Activated CD8-positive, alpha-beta T cell treated with anti-CD3 and anti-CD28 coated beads for 36 hours (primary cell): ENCODE measurements around the gene KRTAP12-2. TPM values are rescaled to one million over a fixed set of nuclear protein-coding genes. Genes with fewer than 3 reads are reported as not detected.
"Not testable (repeated sequence)": the region's sequence is repeated elsewhere in the genome, so short reads cannot be mapped to it uniquely, and the experiment has no call there.

Experiments used
- ATAC-seq: fragments of 200-7000 bp; cut with Tn5 transposase; one replicate; pipeline ENCODE4 v1.10.0; 2021; ENCODE audit warnings: mild to moderate bottlenecking, moderate library complexity
- CTCF ChIA-PET: fragments of 350-600 bp; sonication (Branson Sonifier 250); formaldehyde crosslinking; loops from one replicate; lab custom pipeline; 2021; ENCODE audit warnings: antibody characterized with exemption; lab: Charles Lee
- POLR2A ChIA-PET: fragments of 350-600 bp; sonication (Branson Sonifier 250); formaldehyde crosslinking; loops from one replicate; lab custom pipeline; 2021; ENCODE audit warnings: antibody characterized with exemption; lab: Charles Lee
- DNase-seq: peaks from one replicate; pipeline ENCODE4 v3.0.0-alpha.2; 2020
- H3K27ac Mint-ChIP-seq: one replicate; pipeline ENCODE4 v1.8.0; 2021; ENCODE audit warnings: mild to moderate bottlenecking, mixed read lengths
- H3K27me3 Mint-ChIP-seq: one replicate; pipeline ENCODE4 v1.8.0; 2021; ENCODE audit warnings: mixed read lengths
- H3K36me3 Mint-ChIP-seq: one replicate; pipeline ENCODE4 v1.8.0; 2021; ENCODE audit warnings: low read depth, mixed read lengths
- H3K4me1 Mint-ChIP-seq: one replicate; pipeline ENCODE4 v1.8.0; 2021; ENCODE audit warnings: low read depth, mixed read lengths
- H3K4me3 Mint-ChIP-seq: one replicate; pipeline ENCODE4 v1.8.0; 2021; ENCODE audit warnings: mild to moderate bottlenecking, moderate library complexity, mixed read lengths
- H3K9me3 Mint-ChIP-seq: one replicate; pipeline ENCODE4 v1.8.0; 2021; ENCODE audit warnings: mixed read lengths
- CTCF ChIP-seq: fragments of 200-600 bp; IDR thresholded peaks from one replicate; pipeline ENCODE4 v1.8.0; 2022; ENCODE audit warnings: antibody characterized with exemption, mild to moderate bottlenecking
- intact Hi-C: fragments of 100-400 bp; cut with micrococcal nuclease; formaldehyde crosslinking; loops from one replicate; pipeline ENCODE4 v1.10.0; 2022
- total RNA-seq, 2 experiments: library from RNA; stranded (reverse); gene quantifications; one replicate each; pipeline ENCODE4 v1.2.3, GENCODE V29; 2021

KRTAP12-2 gene
- total RNA-seq, 2 experiments from 2014 or later = not detected

- intact Hi-C loops = no loop called here
- ChIA-PET CTCF (no interaction called here), POLR2A (no interaction called here)
These were observed 28.5 kb upstream of the KRTAP12-2 start for GRCh38 chr21:44695184-44695583.

GRCh38 chr21:44694776-44695175 lies 28.0 kb upstream of the KRTAP12-2 start:
- DNase-seq = no peak
- TF ChIP-seq CTCF = no peak
- Mint-ChIP-seq H3K36me3 (no peaks in the 10 kb centered on the region), H3K9me3 (peaks cover 11% of the 10 kb centered on the region), H3K4me1 (peaks cover 18% of the 10 kb centered on the region), H3K4me3 (no peak overlapping the region), H3K27me3 (peaks cover 22% of the 10 kb centered on the region), H3K27ac (no peak overlapping the region)
- no peak for ATAC-seq
- POLR2A ChIA-PET = no interaction called here
- intact Hi-C loops = no loop called here
- CTCF ChIA-PET = no interaction called here

More at GRCh38 chr21:44695184-44695583, 28.5 kb upstream of the KRTAP12-2 start:
- peaks cover 26% of the 10 kb centered on the region for H3K27me3 Mint-ChIP-seq
- DNase-seq (no peak), ATAC-seq (no peak)
- no peak overlapping the region for H3K27ac Mint-ChIP-seq
- peaks cover 18% of the 10 kb centered on the region for H3K4me1 Mint-ChIP-seq
- no peaks in the 10 kb centered on the region for H3K36me3 Mint-ChIP-seq
- no peak for TF ChIP-seq CTCF
- H3K9me3 Mint-ChIP-seq = peaks cover 11% of the 10 kb centered on the region
- H3K4me3 Mint-ChIP-seq = no peak overlapping the region

- DNase-seq = no peak
These were observed 26.2 kb upstream of the KRTAP12-2 start for GRCh38 chr21:44692798-44693512.

GRCh38 chr21:44691686-44692085 lies 25.0 kb upstream of the KRTAP12-2 start:
- no peaks in the 10 kb centered on the region for H3K27me3 Mint-ChIP-seq
- DNase-seq (no peak), ATAC-seq (no peak)
- no peaks in the 10 kb centered on the region for H3K36me3 Mint-ChIP-seq
- intact Hi-C loops = no loop called here
- no peak overlapping the region for H3K4me3 Mint-ChIP-seq
- no peak overlapping the region for H3K27ac Mint-ChIP-seq
- no peak for TF ChIP-seq CTCF
- CTCF ChIA-PET = interaction anchor here (0.8 to 1.3 kb wide), 3 partner anchors 19 to 181 kb away, joined by 3 to 4 read pairs (median 3); partner anchors contain the start of gene TSPEAR
- H3K4me1 Mint-ChIP-seq = peaks cover 17% of the 10 kb centered on the region
- POLR2A ChIA-PET = no interaction called here
- H3K9me3 Mint-ChIP-seq = peaks cover 11% of the 10 kb centered on the region

More at GRCh38 chr21:44692798-44693512, 26.2 kb upstream of the KRTAP12-2 start:
- POLR2A ChIA-PET = no interaction called here
- H3K4me1 Mint-ChIP-seq = peaks cover 17% of the 10 kb centered on the region
- no peaks in the 10 kb centered on the region for H3K36me3 Mint-ChIP-seq
- H3K27ac Mint-ChIP-seq = no peak overlapping the region
- no peak for ATAC-seq
- TF ChIP-seq CTCF = no peak
- peaks cover 11% of the 10 kb centered on the region for H3K9me3 Mint-ChIP-seq
- CTCF ChIA-PET = no interaction called here
- no peak overlapping the region for H3K4me3 Mint-ChIP-seq
- peaks cover 9% of the 10 kb centered on the region for H3K27me3 Mint-ChIP-seq
- intact Hi-C loops = no loop called here

- POLR2A ChIA-PET, H3K4me3 Mint-ChIP-seq, H3K27ac Mint-ChIP-seq, intact Hi-C loops, ATAC-seq, H3K27me3 Mint-ChIP-seq, CTCF ChIA-PET, H3K36me3 Mint-ChIP-seq, DNase-seq: not testable (repeated sequence)
- Mint-ChIP-seq H3K4me1 (peaks cover 25% of the 10 kb centered on the region), H3K9me3 (peaks cover 11% of the 10 kb centered on the region)
These were observed 23.0 kb upstream of the KRTAP12-2 start for GRCh38 chr21:44689740-44690139.
